ENCODE results near the gene PIP4K2C.
"Not testable (repeated sequence)": the region's sequence is repeated elsewhere in the genome, so short reads cannot be mapped to it uniquely, and the experiment has no call there.

The PIP4K2C gene

DNA sequence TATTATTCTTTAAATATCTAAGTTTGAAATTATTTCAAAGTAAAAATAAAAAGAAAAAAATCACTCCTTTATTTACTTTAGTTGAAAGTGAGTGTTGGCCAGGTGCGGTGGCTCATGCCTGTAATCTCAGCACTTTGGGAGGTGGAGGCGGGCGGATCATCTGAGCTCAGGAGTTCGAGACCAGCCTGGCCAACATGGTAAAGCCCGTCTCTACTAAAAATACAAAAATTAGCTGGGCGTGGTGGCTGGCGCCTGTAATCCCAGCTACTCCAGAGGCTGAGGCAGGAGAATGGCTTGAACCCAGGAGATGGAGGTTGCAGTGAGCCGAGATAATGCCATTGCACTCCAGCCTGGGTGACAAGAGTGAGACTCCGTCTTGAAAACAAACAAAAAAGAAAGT is 45.7 kb downstream of the PIP4K2C start:
- DNase-seq (ENCODE audit: low spot score), result not testable (repeated sequence)

DNA sequence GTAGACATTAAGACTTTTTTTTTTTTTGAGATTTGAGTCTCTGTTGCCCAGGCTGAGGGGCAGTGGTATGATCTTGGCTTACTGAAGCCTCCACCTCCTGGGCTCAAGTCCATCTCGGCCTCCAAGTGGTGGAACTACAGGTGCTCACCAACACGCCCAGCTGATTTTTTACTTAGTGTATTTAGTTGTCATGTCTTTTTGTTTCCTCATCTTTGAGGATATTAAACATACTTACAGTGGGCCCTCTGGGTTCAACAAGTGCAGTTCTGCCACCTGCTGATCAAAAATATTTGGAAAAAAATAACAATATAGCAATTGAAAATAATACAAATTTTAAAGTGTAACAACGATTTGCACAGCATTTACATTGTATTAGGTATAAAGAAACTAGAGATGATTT is 46.4 kb downstream of the PIP4K2C start:
- peak; percentile 22 for DNase-seq (ENCODE audit: low spot score)

DNA sequence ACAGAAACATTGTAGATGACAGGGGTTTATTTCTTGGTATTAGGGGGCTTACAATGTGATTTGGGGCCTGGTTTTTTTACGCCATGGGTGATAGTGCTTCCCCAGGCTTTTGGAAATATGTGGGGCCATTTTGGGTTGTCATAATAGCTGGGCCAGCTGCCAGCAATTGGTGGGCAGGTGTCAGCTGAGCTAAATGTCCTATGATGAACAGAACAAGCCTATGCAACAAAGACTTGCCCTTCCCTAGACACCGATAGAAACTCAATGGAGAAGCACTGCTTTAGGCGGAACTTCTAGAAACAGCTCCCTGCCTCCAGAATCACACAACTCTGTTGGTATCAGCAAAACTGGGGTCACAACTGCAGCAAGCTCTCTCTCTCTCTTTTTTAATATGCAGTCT is 47.1 kb downstream of the PIP4K2C start:
- no peak for DNase-seq (ENCODE audit: low spot score)

DNA sequence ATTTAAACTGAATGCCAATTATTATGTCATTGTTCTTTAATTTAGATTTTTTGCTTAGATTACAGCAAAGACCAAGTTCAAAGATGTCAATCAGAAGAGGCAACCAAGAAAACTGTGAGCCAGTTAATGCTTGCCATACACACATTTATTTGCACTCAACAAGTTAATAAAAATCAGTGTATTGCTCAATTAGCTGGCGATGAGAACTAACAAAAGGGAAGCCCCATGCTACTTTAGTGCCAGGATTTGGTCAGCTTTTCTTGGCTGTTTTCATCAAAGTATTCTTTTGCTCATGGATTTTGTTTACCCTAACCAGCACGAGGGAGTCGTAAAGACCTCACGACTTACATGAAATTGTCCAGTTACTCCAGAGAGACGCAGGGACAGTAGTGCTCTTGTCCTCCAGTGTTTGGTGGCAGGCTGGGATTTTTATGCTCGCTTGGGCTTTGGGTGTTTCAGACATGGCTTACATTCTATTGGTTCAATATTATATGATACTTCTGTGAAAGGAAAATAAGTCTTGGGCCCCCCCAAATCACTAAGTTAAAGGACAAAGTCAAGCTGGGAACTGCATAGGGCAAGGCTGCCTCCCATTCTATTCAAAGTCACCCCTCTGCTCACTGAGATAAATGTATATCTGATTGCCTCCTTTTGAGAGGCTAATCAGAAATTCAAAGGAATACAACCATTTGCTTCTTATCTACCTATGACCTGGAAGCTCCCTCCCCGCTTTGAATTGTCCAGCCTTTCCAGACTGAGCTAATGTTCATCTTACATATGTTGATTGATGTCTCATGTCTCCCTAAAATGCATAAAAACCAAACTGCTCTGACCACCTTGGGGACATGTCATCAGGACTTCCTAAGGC is 49.4 kb downstream of the PIP4K2C start:
- DNase-seq (ENCODE audit: low spot score), result no peak

DNA sequence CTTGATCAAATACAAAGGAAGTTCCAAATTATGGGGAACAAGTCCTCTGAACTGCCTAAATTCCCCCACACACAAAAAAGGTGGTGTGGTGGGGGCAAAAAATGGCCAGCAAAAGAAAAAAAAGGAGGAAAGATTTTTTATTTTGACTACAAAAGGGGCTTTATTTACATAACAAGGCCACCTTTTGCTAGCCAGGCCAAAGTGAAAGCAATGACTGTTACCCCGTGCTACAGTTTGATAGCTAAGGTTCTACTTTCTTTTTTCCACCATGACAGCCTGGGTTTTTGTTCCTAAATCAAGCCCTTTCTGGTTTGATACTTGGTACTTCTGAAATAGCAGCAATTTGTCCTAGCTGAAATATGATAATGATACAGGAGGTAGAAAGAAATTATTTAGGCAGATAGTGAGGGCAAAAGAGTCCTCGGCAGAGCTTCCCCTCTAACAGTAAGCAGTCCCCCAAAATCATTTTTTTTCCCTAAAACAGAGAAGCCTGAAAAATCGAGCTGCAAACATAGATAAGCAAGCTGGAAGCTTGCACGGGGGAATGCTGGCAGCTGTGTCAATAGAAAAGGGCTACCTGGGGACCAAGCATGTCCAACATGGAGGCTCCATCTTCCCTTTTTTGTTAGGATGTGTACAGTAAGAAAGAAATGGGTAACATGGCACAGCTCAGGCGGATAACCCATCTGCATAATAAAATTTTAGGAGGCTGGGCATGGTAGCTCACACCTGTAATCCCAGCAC is 50.9 kb downstream of the PIP4K2C start:
- no peak for DNase-seq (ENCODE audit: low spot score)

DNA sequence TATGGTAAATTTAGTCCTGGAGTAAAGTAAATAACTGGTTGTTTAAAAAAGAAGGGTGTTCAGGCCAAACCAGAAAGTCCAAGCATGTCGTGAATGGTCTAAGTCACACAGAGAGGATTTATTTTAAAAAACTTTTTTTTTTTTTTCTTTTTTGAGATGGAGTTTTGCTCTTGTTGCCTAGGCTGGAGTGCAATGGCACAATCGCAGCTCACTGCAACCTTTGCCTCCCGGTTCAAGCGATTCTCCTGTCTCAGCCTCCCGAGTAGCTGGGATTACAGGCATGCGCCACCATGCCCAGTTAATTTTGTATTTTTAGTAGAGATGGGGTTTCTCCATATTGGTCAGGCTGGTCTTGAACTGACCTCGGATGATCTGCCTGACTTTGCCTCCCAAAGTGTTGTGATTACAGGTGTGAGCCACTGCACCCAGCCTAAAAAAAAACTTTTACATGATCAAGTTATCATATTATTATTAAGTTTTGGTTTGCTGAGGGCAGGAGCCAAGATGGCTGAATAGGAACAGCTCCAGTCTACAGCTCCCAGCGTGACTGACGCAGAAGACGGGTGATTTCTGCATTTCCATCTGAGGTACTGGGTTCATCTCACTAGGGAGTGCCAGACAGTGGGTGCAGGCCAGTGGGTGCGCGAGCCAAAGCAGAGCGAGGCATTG is 55.1 kb downstream of the PIP4K2C start:
- not testable (repeated sequence) for DNase-seq (ENCODE audit: low spot score)

DNA sequence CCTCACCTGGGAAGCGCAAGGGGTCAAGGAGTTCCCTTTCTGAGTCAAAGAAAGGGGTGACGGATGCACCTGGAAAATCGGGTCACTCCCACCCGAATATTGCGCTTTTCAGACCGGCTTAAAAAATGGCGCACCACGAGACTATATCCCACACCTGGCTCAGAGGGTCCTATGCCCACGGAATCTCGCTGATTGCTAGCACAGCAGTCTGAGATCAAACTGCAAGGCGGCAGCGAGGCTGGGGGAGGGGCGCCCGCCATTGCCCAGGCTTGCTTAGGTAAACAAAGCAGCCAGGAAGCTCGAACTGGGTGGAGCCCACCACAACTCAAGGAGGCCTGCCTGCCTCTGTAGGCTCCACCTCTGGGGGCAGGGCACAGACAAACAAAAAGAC is 55.7 kb downstream of the PIP4K2C start:
- DNase-seq (ENCODE audit: low spot score), result not testable (repeated sequence)
